GM21367 (cell line): ENCODE data around the gene PDP2.
"Not testable (repeated sequence)": the region's sequence is repeated elsewhere in the genome, so short reads cannot be mapped to it uniquely, and the experiment has no call there.

ENCODE experiments used
- ATAC-seq: cut with Tn5 transposase; IDR thresholded peaks from one replicate; pipeline ENCODE4 v1.9.1; 2021; ENCODE audit not compliant: unreplicated experiment

PDP2 gene

DNA sequence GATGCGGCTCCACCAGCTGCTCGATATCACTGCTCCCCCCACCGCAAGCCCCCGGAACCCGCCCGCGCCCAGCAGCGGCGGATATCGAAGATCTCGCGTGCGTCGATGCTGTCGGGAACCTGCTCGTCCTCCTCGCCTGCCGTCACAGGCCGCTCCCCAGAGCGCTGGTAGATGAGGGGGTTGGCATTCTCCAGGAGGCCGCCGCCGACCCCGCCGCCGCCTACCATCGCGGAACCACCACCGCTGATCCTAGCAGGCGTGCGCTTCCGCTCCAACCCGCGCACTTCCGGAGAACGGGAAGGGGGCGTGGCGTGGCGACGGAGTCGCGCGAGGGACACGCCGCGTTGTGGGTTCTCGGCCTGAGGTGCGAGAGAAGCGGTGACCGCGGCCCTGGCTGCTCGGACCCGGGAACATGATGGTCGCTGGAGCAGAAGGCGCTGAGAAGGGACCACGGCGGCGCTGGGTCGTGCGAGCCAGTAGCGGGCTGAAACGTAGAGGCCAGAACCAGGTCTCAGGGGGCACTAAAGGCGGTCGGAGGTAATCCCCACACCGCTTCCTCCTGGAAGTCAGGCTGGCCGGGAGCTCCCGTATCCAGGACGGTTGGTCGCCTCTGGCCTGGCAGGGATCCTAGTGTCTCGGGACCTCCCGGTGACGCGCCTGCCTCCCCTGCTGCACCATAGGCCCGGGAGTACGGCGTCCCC, 54.0 kb downstream of the PDP2 start, which contains the start of gene CIAO2B:
Gene CIAO2B, minus strand, starts transcription at position 265 of the 701 bp plus-strand sequence. Its CDS starts 38 bp downstream, at position 227.
- no peak for ATAC-seq

DNA sequence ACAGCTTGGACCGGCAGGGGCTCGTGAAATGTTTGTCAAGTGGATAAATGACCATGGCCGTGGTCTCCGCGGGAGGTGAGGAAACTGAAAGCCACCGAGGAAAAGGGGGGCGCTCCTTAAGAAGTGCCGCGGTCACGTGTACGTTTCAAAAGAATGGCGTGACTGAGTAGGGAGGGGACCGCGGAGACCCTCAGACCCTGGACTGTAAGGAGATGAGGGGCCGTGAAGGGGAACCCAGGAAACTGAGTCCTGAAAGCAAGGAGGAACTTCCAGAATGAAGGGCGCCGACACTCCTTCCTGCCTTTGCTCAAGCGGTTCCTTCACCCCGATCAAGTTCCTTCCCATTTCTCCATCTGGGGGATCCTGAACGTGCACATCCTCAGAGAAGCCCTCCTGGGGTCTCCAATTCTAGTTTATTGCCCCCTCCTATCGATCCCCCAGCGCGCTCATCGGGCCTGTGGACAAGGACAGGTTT, 54.6 kb downstream of the PDP2 start:
- not testable (repeated sequence) for ATAC-seq

GRCh38 chr16:66935314-66936011, 55.1 kb downstream of the PDP2 start, which contains the start of gene CES2:
Gene CES2, plus strand, starts transcription at chr16:66935516. Its CDS starts 120 bp downstream, at chr16:66935636.
- no peak for ATAC-seq

DNA sequence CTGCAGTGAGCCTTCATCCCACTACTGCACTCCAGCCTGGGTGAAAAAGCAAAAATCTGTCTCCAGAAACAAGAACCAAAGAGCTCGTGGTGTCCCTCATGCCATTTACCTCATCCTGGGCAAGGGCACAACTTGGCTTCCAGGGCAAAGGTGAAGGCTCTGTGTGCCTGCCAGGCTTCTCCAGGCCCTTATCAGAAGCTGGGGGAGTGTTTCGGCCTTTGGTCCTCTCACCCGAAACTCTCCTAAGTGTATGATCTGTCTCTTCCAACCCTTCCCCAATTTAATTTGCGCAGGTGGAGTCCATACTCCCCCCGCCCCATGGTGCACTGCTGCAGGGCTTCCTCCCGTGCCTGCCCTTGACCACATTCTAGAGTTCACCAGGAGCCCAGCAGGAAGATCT, 56.1 kb downstream of the PDP2 start:
- ATAC-seq, result no peak

- ATAC-seq, result no peak
Measured at GRCh38 chr16:66936889-66937554, 56.7 kb downstream of the PDP2 start.

- no peak for ATAC-seq
Measured at GRCh38 chr16:66937725-66938337, 57.5 kb downstream of the PDP2 start.

GRCh38 chr16:66939366-66939765, 59.1 kb downstream of the PDP2 start:
- no peak for ATAC-seq

GRCh38 chr16:66940236-66940635, 59.9 kb downstream of the PDP2 start:
- no peak for ATAC-seq
